GDM1 (cell line): ENCODE measurements around the gene FGF7.
"Not testable (repeated sequence)": the region's sequence is repeated elsewhere in the genome, so short reads cannot be mapped to it uniquely, and the experiment has no call there.

Experiments
- DNase-seq: peaks from one replicate; lab custom pipeline; 2025; lab: John Stamatoyannopoulos, UW

FGF7 gene

GRCh38 chr15:49494842-49495241, 71.8 kb downstream of the FGF7 start:
- no peak for DNase-seq

GRCh38 chr15:49495993-49496753, 73.1 kb downstream of the FGF7 start:
- DNase-seq: no peak

- no peak for DNase-seq
These were observed 78.5 kb downstream of the FGF7 start for GRCh38 chr15:49501586-49501985.

GRCh38 chr15:49506341-49506740, 83.3 kb downstream of the FGF7 start:
- peak; percentile 0 for DNase-seq

GRCh38 chr15:49507261-49507660, 84.2 kb downstream of the FGF7 start:
- DNase-seq: no peak

- DNase-seq: not testable (repeated sequence)
These were observed 89.7 kb downstream of the FGF7 start for GRCh38 chr15:49512739-49513138.

GRCh38 chr15:49521802-49522201, 98.8 kb downstream of the FGF7 start:
- DNase-seq: no peak

- no peak for DNase-seq
These were observed 105.2 kb downstream of the FGF7 start for GRCh38 chr15:49528289-49528688.

- DNase-seq: no peak
These were observed 107.0 kb downstream of the FGF7 start for GRCh38 chr15:49530092-49530491.
